ENCODE measurements around the gene LZTR1. TPM values are rescaled to one million over a fixed set of nuclear protein-coding genes. Genes with fewer than 3 reads are reported as not detected.
"Not testable (repeated sequence)": the region's sequence is repeated elsewhere in the genome, so short reads cannot be mapped to it uniquely, and the experiment has no call there.

LZTR1 gene
- total RNA-seq, 1 experiment from 2014 or later, result 40.2 TPM

DNA sequence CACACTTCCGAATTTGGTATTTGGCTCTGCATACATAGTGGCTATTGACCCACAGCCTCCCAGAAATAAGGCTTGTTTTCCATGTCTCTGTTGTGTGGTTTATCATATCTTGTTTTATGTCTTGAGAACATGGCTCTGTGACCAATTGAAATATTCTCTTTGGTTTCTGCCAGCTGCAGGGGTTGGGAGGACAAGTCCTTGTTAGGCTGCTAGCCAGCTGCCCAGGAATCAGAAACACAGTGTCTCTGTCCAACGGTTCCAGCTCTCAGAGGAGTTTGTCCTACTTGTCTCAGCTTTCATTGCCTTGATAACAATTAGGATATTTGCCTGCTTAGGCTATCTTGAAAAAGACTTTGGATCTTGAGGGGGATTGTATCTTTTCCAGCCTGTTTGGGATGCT lies 56.3 kb downstream of the LZTR1 start:
- BruUV-seq (replicated peaks), result no TSS peak
- no peak for ATAC-seq
- ChIA-PET CTCF (no interaction called here), POLR2A (no interaction called here)
- Histone ChIP-seq H3K4me3 (ENCODE audit: low read depth in 2 of 2, low read length in 2 of 2) (no peak overlapping the region), H3K4me1 (ENCODE audit: control insufficient read depth, insufficient read depth, low read length) (no peaks in the 10 kb centered on the region), H3K27ac (ENCODE audit: low read length) (no peak overlapping the region), H3K9me3 (ENCODE audit: control insufficient read depth, insufficient read depth, low read depth, low read length) (no peaks in the 10 kb centered on the region), H3K27me3 (ENCODE audit: control insufficient read depth, insufficient read depth, low read length) (no peaks in the 10 kb centered on the region), H3K36me3 (ENCODE audit: control insufficient read depth, insufficient read depth, low read length) (no peaks in the 10 kb centered on the region)
- TF ChIP-seq, protein P1, sequence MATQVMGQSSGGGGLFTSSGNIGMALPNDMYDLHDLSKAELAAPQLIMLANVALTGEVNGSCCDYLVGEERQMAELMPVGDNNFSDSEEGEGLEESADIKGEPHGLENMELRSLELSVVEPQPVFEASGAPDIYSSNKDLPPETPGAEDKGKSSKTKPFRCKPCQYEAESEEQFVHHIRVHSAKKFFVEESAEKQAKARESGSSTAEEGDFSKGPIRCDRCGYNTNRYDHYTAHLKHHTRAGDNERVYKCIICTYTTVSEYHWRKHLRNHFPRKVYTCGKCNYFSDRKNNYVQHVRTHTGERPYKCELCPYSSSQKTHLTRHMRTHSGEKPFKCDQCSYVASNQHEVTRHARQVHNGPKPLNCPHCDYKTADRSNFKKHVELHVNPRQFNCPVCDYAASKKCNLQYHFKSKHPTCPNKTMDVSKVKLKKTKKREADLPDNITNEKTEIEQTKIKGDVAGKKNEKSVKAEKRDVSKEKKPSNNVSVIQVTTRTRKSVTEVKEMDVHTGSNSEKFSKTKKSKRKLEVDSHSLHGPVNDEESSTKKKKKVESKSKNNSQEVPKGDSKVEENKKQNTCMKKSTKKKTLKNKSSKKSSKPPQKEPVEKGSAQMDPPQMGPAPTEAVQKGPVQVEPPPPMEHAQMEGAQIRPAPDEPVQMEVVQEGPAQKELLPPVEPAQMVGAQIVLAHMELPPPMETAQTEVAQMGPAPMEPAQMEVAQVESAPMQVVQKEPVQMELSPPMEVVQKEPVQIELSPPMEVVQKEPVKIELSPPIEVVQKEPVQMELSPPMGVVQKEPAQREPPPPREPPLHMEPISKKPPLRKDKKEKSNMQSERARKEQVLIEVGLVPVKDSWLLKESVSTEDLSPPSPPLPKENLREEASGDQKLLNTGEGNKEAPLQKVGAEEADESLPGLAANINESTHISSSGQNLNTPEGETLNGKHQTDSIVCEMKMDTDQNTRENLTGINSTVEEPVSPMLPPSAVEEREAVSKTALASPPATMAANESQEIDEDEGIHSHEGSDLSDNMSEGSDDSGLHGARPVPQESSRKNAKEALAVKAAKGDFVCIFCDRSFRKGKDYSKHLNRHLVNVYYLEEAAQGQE (IDR thresholded peaks at IDR 0.05; ENCODE audit: insufficient read depth in 1 of 2, low read depth in 2 of 2, low read length in 1 of 2), result no peak
- TF ChIP-seq POLR2AphosphoS5 (IDR thresholded peaks at IDR 0.05; ENCODE audit: low read depth, low read length) (no peak), TCF7L2 (IDR thresholded peaks at IDR 0.05; ENCODE audit: low read depth, low read length) (no peak), SIN3A (IDR thresholded peaks at IDR 0.05; ENCODE audit: borderline replicate concordance, insufficient read depth, low read depth, low read length) (no peak)
- TF ChIP-seq, protein P2, sequence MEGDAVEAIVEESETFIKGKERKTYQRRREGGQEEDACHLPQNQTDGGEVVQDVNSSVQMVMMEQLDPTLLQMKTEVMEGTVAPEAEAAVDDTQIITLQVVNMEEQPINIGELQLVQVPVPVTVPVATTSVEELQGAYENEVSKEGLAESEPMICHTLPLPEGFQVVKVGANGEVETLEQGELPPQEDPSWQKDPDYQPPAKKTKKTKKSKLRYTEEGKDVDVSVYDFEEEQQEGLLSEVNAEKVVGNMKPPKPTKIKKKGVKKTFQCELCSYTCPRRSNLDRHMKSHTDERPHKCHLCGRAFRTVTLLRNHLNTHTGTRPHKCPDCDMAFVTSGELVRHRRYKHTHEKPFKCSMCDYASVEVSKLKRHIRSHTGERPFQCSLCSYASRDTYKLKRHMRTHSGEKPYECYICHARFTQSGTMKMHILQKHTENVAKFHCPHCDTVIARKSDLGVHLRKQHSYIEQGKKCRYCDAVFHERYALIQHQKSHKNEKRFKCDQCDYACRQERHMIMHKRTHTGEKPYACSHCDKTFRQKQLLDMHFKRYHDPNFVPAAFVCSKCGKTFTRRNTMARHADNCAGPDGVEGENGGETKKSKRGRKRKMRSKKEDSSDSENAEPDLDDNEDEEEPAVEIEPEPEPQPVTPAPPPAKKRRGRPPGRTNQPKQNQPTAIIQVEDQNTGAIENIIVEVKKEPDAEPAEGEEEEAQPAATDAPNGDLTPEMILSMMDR (IDR thresholded peaks at IDR 0.05), result no peak
- no peak for DNase-seq (ENCODE audit: low read depth, low spot score)
- intact Hi-C loops (cut with micrococcal nuclease; ENCODE audit: unreplicated experiment), result no loop called here
- in situ Hi-C loops (cut with HindIII; ENCODE audit: low pct_unique_long_range_greater_than_20kb, low sequenced_read_pairs), result no loop called here

DNA sequence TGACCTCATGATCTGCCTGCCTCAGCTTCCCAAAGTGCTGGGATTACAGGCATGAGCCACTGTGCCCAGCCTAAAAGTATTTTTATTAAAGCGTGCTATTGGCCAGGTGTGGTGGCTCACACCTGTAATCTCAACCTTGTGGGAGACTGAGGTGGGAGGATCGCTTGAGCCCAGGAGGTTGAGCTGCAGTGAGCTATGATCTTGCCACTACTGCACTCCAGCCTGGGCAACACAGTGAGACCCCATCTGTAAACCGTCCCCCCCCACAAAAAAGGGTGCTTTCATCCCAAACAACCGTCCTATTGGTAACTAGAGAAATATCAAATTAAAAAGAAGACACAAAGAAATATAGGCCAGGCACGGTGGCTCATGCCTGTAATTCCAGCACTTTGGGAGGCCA lies 57.1 kb downstream of the LZTR1 start:
- POLR2A ChIA-PET, result interaction anchor here (0.7 kb wide), 1 partner anchor 1821 kb away, joined by 3 read pairs; no protein-coding TSS in a partner anchor
- H3K4me3 ChIP-seq (ENCODE audit: low read depth in 2 of 2, low read length in 2 of 2); H3K9me3 ChIP-seq (ENCODE audit: control insufficient read depth, insufficient read depth, low read depth, low read length); DNase-seq (ENCODE audit: low read depth, low spot score); intact Hi-C loops (cut with micrococcal nuclease; ENCODE audit: unreplicated experiment); H3K4me1 ChIP-seq (ENCODE audit: control insufficient read depth, insufficient read depth, low read length); H3K27me3 ChIP-seq (ENCODE audit: control insufficient read depth, insufficient read depth, low read length); H3K27ac ChIP-seq (ENCODE audit: low read length); in situ Hi-C loops (cut with HindIII; ENCODE audit: low pct_unique_long_range_greater_than_20kb, low sequenced_read_pairs); BruUV-seq (replicated peaks); CTCF ChIA-PET; ATAC-seq; H3K36me3 ChIP-seq (ENCODE audit: control insufficient read depth, insufficient read depth, low read length): not testable (repeated sequence)

DNA sequence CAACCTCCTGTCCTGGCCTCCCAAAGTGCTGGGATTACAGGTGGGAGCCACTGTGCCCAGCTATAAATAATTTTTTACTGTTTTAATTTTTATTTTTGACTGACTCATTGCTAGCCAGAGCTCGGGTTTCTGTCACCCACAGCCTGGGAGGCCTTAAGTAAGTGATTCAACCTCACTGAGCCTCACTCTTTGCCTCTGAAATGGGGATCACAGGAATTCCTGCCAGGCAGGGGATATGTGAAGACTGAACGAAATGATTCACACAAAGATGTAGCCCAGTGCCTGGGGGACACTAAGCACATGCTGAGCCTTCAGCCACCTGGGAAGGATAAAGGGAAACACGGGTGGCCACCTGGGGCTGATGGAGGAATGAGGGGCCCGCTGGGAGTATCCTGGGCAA lies 59.8 kb downstream of the LZTR1 start:
- Histone ChIP-seq H3K27me3 (ENCODE audit: control insufficient read depth, insufficient read depth, low read length) (no peaks in the 10 kb centered on the region), H3K4me1 (ENCODE audit: control insufficient read depth, insufficient read depth, low read length) (peaks cover 5% of the 10 kb centered on the region; the same call in 1 of the 2 replicates), H3K9me3 (ENCODE audit: control insufficient read depth, insufficient read depth, low read depth, low read length) (no peaks in the 10 kb centered on the region), H3K4me3 (ENCODE audit: low read depth in 2 of 2, low read length in 2 of 2) (no peak overlapping the region), H3K27ac (ENCODE audit: low read length) (no peak overlapping the region), H3K36me3 (ENCODE audit: control insufficient read depth, insufficient read depth, low read length) (no peaks in the 10 kb centered on the region)
- intact Hi-C loops (cut with micrococcal nuclease; ENCODE audit: unreplicated experiment), result no loop called here
- ChIA-PET POLR2A (no interaction called here), CTCF (no interaction called here)
- ATAC-seq (no peak), DNase-seq (ENCODE audit: low read depth, low spot score) (no peak)
- TF ChIP-seq, protein P1 (IDR thresholded peaks at IDR 0.05; ENCODE audit: insufficient read depth in 1 of 2, low read depth in 2 of 2, low read length in 1 of 2), result no peak
- TF ChIP-seq TCF7L2 (IDR thresholded peaks at IDR 0.05; ENCODE audit: low read depth, low read length), result no peak
- TF ChIP-seq, protein P2 (IDR thresholded peaks at IDR 0.05), result no peak
- TF ChIP-seq POLR2AphosphoS5 (IDR thresholded peaks at IDR 0.05; ENCODE audit: low read depth, low read length), result no peak
- no peak for TF ChIP-seq SIN3A (IDR thresholded peaks at IDR 0.05; ENCODE audit: borderline replicate concordance, insufficient read depth, low read depth, low read length)
- in situ Hi-C loops (cut with HindIII; ENCODE audit: low pct_unique_long_range_greater_than_20kb, low sequenced_read_pairs), result no loop called here
- no TSS peak for BruUV-seq (replicated peaks)

All from Panc1 (cell line).